GM21737 (cell line): Measurements from ENCODE around the gene MAP3K20.
A peak's percentile ranks its signal among the peaks of the same experiment; 100 is the strongest.

Source experiments
- ATAC-seq: cut with Tn5 transposase; IDR thresholded peaks from one replicate; pipeline ENCODE4 v1.9.1; 2021; ENCODE audit warnings: mild to moderate bottlenecking, moderate library complexity; ENCODE audit not compliant: unreplicated experiment

The MAP3K20 gene

DNA sequence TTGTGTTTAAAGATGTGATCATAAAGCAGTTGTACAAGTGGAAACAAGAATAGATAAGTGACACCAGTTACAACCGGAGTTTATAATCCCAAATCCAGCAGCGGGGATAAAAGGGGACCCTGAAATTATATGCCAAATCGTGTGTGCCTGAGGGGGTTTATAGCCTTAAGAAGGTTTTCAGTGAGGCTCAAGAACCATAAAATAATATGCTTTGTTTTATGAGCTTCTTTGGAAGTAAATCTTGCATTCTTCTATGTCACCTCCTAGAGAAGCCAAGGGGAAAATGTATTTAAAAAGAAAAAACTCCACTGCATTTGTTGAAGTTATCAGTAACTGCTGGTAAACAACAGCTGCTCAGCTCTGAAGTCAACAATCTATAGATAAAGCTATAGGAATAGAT is 25.8 kb upstream of the MAP3K20 start:
- ATAC-seq, result no peak

DNA sequence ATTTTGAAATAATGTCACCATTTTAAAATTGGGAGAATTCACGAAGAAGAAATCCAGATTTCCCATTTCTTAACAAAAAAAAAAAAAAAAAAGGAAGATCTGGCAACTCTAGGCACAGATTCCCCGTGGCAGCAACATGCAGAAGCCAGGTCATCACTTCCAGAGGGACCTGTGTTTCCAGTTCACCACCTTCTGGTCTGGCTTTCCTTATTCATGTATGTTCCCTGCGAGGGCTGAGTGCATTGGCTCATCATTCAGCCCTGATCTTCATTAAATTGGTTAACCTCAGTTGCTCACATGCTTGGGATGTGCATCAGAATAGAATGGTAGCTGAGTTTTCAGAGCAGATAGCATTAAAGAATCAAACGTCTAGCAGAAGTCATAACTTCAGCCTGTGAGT is 25.0 kb upstream of the MAP3K20 start:
- no peak for ATAC-seq

DNA sequence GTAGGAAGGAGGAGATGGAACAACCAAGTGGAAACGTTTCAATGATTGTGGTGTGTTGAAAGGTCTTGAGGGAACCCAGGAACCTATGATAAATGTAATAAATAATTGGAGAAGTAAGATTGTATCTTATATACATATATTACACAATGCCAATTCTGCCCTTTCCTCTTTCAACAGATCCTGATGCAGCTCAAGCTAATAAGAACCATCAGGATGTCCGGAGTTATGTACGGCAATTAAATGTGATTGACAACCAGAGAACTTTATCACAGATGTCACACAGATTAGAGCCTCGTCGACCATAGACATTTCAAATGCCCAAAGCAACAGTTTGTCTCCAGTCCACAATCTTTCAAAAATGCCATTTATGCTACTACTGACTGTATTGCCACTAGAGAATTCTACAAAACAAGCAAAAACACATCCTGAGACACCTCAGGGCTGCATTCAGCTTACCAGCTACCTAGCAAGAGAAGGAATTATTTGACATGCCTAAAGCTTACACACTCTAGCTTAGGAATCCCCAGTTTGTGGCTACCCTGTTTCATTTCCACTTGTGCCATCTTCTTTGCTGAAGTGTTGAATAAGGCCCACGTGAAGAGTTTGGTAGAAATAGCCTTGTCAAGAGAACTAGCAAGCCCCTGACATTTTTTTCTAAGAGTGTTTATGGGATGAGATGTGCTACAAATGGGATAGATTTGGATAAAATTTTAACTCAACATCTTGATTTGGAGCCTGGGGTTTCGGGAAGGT is 24.0 kb upstream of the MAP3K20 start:
- no peak for ATAC-seq

DNA sequence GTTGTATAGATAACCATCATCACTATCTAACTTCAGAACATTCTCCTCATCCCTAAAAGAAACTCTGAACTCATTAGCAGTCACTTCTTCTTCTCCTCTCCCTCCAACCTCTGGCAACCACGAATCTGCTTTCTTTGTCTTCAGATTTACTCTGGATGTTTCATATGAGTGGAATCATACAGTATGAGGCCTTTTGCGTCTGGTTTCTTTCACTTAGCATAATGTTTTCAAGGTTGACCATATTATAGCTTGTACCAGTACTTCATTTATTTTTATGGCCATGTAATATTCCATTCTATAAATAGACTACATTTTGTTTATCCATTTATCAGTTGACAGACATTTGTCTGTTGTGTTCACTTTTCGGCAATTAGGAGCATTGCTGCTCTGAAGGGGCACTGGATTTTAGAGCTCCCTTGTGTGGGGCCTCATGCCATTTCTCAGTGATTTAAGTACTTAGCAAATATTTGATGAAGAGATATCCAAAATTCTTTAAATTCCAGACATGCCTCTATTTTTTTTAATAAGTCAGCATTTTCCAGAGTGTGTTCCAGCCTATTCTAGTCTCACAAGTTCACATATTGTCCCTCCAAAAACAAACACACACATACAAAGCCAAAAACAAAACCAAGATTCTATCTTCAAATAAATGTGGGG is 22.5 kb upstream of the MAP3K20 start:
- no peak for ATAC-seq

DNA sequence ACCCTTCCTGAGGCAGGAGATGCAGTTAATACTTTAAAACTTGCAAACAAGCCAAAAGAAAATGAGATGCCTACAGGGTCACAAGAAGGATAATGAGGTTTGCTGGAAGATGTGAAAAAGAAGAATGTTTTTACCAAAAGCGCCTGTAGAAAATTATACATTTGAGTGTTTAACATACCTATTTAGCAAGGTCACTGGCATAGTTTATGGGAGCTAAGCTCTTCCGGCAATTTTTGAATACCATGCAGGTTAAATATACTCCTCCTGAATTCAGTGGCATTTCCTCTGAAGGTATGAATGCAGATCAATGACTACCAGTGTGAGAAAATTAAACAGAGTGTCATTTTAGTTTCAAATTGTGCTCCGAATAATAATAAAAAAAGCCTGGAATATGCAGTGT is 21.2 kb upstream of the MAP3K20 start:
- ATAC-seq, result no peak

DNA sequence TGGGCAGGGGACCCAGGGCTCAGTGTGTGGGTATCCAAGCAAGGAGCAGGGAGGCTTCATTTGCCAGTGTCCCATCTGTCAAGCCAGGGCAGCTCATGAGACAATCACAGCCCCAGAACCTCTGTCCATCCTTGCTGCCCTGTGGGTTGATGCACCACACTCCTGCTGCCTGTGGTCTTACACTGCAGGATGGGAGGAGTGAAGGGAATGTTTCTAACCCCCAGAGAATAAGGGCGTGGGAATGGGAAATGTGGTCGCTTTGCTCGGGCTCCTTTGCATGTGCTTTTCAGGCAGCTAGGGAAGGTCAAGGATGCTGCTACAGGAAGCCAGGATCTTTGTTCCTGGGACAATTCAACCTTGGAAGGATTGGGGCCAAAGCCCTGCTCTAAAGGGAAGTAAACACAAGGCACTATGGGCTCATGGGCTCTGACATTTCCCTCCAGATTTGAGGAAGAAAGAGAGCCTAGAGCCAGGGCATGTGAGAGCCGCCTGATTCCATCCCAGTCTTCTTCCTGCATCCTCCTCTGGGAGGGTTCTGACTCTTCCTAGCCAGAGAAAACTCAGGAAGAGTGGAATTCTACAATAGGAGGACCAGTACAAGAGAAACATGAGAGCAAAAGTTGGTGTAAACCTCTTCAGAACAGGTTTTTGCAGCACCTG is 18.8 kb upstream of the MAP3K20 start:
- ATAC-seq, result no peak

GRCh38 chr2:173058097-173058496 is 17.5 kb upstream of the MAP3K20 start:
- ATAC-seq, result no peak

DNA sequence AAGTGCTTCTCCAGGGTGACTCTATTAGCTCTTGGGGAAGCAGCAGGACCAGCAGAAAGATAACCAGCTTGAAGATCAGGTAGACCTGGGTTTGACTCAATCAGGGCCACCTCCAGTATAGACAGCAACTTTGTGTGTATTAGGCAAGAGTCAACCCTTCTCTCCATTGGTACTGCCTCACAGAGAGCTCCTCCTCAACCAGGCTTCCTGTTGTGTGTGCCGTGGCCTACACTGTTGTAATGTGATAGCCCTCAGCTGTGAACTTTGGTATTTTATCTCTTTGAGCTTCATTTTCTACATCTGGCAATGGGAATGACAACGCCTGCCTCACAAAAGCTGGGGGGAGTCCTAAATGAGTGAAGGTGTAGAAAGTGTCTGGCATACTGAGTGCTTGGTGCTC is 17.0 kb upstream of the MAP3K20 start:
- no peak for ATAC-seq

DNA sequence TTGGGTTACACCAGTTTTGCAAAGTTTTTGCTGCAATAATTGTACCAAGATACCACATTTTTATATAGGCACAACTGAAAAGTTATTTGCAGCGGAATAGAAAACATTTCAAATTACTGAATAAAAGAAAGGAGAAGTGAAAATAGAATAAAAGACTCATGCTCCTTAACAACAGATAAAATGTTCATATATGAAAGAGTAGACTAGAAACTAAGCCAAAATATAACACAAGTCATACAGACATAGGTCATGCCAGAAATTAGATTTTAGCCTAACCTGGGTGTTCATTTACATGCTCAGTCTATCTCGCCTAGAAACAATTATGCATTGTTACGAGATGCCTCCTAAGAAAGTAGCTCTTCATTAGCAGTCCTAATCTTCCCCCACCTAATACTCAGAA is 16.4 kb upstream of the MAP3K20 start:
- ATAC-seq, result no peak

GRCh38 chr2:173059971-173060461 is 15.6 kb upstream of the MAP3K20 start:
- ATAC-seq, result no peak

DNA sequence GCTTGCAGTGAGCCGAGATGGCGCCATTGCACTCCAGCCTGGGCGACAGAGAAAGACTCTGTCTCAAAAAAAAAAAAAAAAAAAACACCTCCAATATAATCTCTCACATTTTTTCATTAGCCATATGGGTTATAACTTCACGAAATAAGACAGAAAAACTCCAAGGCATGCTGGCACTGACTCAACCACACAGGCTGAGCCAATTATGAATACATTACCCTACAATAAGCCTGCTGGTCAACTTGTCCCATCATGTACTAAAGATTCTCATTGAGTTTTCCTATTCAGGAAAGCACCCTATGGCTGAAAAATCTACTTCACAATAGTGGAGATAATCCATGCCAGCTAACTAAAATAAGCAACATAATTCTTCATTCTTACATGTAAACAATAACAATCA is 12.8 kb upstream of the MAP3K20 start:
- no peak for ATAC-seq

- no peak for ATAC-seq
These were observed 11.4 kb upstream of the MAP3K20 start for GRCh38 chr2:173064151-173064805.

GRCh38 chr2:173066887-173067676 is 8.6 kb upstream of the MAP3K20 start:
- ATAC-seq, result no peak

DNA sequence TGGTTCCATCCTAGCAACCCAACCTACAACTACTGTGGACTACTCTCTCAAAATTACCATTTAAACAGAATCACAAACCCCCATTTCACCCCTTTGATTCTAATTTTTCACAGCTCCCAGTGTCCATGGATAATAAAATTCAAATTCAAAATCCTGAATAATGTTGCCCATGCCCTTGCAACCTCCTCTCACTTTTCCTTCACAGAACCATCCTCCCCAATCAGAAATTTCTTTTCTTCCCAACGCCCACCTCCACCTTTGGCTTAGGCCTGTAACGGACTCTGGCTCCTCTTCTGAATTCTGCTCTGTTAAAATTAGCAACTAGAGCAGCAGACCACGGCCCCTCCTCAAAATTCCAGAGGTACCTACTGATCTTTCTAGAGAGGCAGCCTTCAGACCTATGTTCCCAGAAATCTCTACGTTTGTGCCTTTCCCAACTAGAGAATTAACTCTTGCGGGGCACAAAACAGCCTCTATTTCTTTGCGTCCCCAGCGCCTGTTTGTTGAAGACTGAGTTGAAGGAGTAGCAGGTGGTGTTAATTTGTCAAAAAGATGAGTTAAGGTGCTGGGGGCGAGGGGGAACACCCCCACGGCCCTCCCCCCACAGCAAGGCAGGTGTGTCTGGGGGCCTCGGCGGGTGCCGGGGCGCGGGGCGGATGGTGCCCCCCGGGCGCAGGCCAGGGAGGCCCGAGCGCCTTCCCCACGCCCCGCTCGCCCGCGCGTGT is 428 bp upstream of the MAP3K20 start:
- ATAC-seq, result no peak

DNA sequence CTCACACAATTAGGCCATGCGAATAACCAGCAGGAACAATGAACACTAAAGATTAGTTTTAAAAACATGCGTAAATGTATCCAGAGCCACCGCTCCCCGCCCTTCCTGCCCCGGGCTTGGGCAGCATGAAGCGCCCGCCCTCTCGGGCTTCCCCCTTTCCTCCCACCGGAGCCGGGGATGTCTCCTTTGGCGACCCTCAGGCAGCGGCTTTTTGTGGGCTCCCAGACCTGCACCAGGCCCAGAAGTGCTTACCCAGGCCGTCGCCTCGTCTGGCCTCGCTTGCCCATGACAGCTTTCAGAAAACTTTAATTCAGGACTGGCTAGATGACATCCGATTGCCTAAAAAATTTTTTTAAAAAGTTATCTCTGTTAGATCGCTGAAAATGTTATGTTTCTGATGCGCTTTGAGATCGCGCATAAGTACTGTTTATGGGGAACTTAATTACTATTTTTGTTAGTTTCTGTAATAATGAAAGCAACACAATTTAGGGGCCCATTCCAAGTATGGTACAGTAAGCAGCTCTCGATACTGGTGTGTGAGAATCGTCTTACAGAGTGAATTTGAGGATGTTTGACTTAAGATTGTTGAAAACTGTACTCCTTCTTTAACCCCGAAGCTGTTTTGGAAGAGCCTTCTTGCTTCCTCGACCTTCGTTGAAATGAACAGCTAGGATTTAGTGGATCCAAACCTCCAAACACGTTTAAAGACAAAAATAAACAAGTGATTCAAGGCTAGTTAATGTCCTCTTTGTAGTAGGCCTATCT is 1.1 kb downstream of the MAP3K20 start:
- ATAC-seq, result peak; percentile 35

GRCh38 chr2:173077506-173078177 is 2.0 kb downstream of the MAP3K20 start:
- no peak for ATAC-seq

- ATAC-seq, result no peak
These were observed 3.5 kb downstream of the MAP3K20 start for GRCh38 chr2:173079141-173079540.

GRCh38 chr2:173079973-173080860 is 4.6 kb downstream of the MAP3K20 start:
- no peak for ATAC-seq
